PC-9 (cell line): ENCODE results near the gene ZNF331. TPM values are rescaled to one million over a fixed set of nuclear protein-coding genes. Genes with fewer than 3 reads are reported as not detected.
"Not testable (repeated sequence)": the region's sequence is repeated elsewhere in the genome, so short reads cannot be mapped to it uniquely, and the experiment has no call there.

ENCODE experiments used
- BruUV-seq: library from RNA; stranded (reverse); fragments of 400-500 nt; replicated peaks from 2 replicates; lab custom pipeline; 2021; lab: Mats Ljungman, UMichigan
- CTCF ChIA-PET: fragments of 300-600 bp; sonication (Branson Sonifier 250); formaldehyde crosslinking; loops from one replicate; lab custom pipeline; 2022; ENCODE audit warnings: antibody characterized with exemption; lab: Charles Lee
- POLR2A ChIA-PET: fragments of 300-600 bp; sonication (Branson Sonifier 250); formaldehyde crosslinking; loops from one replicate; lab custom pipeline; 2022; ENCODE audit warnings: antibody characterized with exemption; ENCODE audit not compliant: unreplicated experiment; lab: Charles Lee
- DNase-seq, 2 experiments: peaks; one replicate each; pipeline versions ENCODE4 v3.0.0 to v3.0.0-alpha.2; 2015 to 2022; ENCODE audit warnings: mixed read lengths in 1 of 2
- H2AFZ ChIP-seq: fragments of 200-600 bp; sonication (generic); 2 replicates; pipeline ENCODE4 v1.8.1; 2017; ENCODE audit warnings: antibody characterized with exemption
- H3F3A ChIP-seq: fragments of 200-600 bp; sonication (generic); 2 replicates; pipeline ENCODE4 v1.8.1; 2017; ENCODE audit warnings: antibody characterized with exemption, mild to moderate bottlenecking, low read depth; ENCODE audit not compliant: insufficient read depth
- H3K27ac ChIP-seq: fragments of 200-600 bp; sonication (generic); 2 replicates; pipeline ENCODE4 v1.6.1; 2016; ENCODE audit warnings: mixed run types
- H3K27me3 ChIP-seq: fragments of 200-600 bp; sonication (generic); 2 replicates; pipeline ENCODE4 v1.6.1; 2016; ENCODE audit warnings: low read depth, mixed run types; ENCODE audit not compliant: insufficient read depth
- H3K36me3 ChIP-seq: fragments of 200-600 bp; sonication (generic); 2 replicates; pipeline ENCODE4 v1.6.1; 2016; ENCODE audit warnings: low read depth, mixed run types
- H3K4me1 ChIP-seq: fragments of 200-600 bp; sonication (generic); replicated peaks from 2 replicates; pipeline ENCODE4 v1.6.1; 2016; ENCODE audit warnings: mixed run types; ENCODE audit not compliant: insufficient read depth
- H3K4me2 ChIP-seq: fragments of 200-600 bp; sonication (generic); 2 replicates; pipeline ENCODE4 v1.6.1; 2017; ENCODE audit warnings: mixed run types
- H3K4me3 ChIP-seq: fragments of 200-600 bp; sonication (generic); 2 replicates; pipeline ENCODE4 v1.6.1; 2016; ENCODE audit warnings: mixed run types
- H3K79me2 ChIP-seq: fragments of 200-600 bp; sonication (generic); 2 replicates; pipeline ENCODE4 v1.6.1; 2017; ENCODE audit warnings: low read depth, mixed run types
- H3K9me2 ChIP-seq: fragments of 200-600 bp; sonication (generic); 2 replicates; pipeline ENCODE4 v1.8.1; 2017; ENCODE audit warnings: mild to moderate bottlenecking; ENCODE audit not compliant: insufficient read depth
- H3K9me3 ChIP-seq: fragments of 200-600 bp; sonication (generic); 2 replicates; pipeline ENCODE4 v1.8.1; 2016; ENCODE audit warnings: low read depth; ENCODE audit not compliant: insufficient read depth
- H4K20me1 ChIP-seq: fragments of 200-600 bp; sonication (generic); 2 replicates; pipeline ENCODE4 v1.8.1; 2017; ENCODE audit not compliant: insufficient read depth
- CTCF ChIP-seq: fragments of 200-600 bp; sonication (generic); conservative IDR thresholded peaks from 2 replicates; pipeline ENCODE4 v1.6.1; 2017; ENCODE audit warnings: mixed run types, antibody characterized with exemption, mild to moderate bottlenecking, moderate library complexity
- EZH2 ChIP-seq: fragments of 200-600 bp; sonication (generic); IDR thresholded peaks from 2 replicates; pipeline ENCODE4 v1.8.0; 2017; ENCODE audit warnings: antibody characterized with exemption, low read depth
- intact Hi-C: fragments of 100-400 bp; cut with micrococcal nuclease; formaldehyde crosslinking; loops from one replicate; pipeline ENCODE4 v1.10.0; 2022; ENCODE audit not compliant: unreplicated experiment
- total RNA-seq: library from RNA; stranded (reverse); gene quantifications from 2 replicates; pipeline ENCODE4 v1.2.3, GENCODE V29; 2021

The ZNF331 gene
- total RNA-seq, 1 experiment from 2014 or later, result 39.2 TPM

- ChIA-PET CTCF (no interaction called here), POLR2A (no interaction called here)
- H3K9me3 ChIP-seq, result no peaks in the 10 kb centered on the region
- no peaks in the 10 kb centered on the region for H3K9me2 ChIP-seq
- no peak overlapping the region for H2AFZ ChIP-seq
- H3K4me2 ChIP-seq, result no peak overlapping the region
- H3K79me2 ChIP-seq, result no peaks in the 10 kb centered on the region
- no peak overlapping the region for H3K27ac ChIP-seq
- no peaks in the 10 kb centered on the region for H3K4me1 ChIP-seq
- no peak overlapping the region for H3K4me3 ChIP-seq
- H3K36me3 ChIP-seq, result no peaks in the 10 kb centered on the region
- DNase-seq, result no peak
- H4K20me1 ChIP-seq, result no peaks in the 10 kb centered on the region
- no peaks in the 10 kb centered on the region for H3K27me3 ChIP-seq
- TF ChIP-seq CTCF (no peak), EZH2 (no peak)
- no TSS peak for BruUV-seq
- intact Hi-C loops, result loop anchor here (10.0 kb wide), 1 partner anchor 77 kb away; the partner anchor contains the start of gene ZNF761
- H3F3A ChIP-seq, result no peaks in the 10 kb centered on the region
Measured at GRCh38 chr19:53511357-53511756, 26.6 kb upstream of the ZNF331 start.

GRCh38 chr19:53511933-53512374 is 26.0 kb upstream of the ZNF331 start:
- peak; percentile 29 to 44 for DNase-seq
- Histone ChIP-seq H3K79me2 (no peaks in the 10 kb centered on the region), H2AFZ (no peak overlapping the region), H3K27me3 (no peaks in the 10 kb centered on the region), H3K4me1 (no peaks in the 10 kb centered on the region), H3K36me3 (no peaks in the 10 kb centered on the region), H3K9me3 (no peaks in the 10 kb centered on the region), H3K4me2 (no peak overlapping the region), H4K20me1 (no peaks in the 10 kb centered on the region), H3K9me2 (no peaks in the 10 kb centered on the region), H3K27ac (no peak overlapping the region), H3F3A (no peaks in the 10 kb centered on the region), H3K4me3 (no peak overlapping the region)
- ChIA-PET POLR2A (interaction anchor here (0.5 kb wide), 1 partner anchor 924 kb away, joined by 3 read pairs; no protein-coding TSS in a partner anchor), CTCF (no interaction called here)
- intact Hi-C loops, result loop anchor here (10.0 kb wide), 1 partner anchor 77 kb away; the partner anchor contains the start of gene ZNF761
- TF ChIP-seq CTCF (peak; percentile 69), EZH2 (no peak)
- BruUV-seq, result no TSS peak

- H3K4me3 ChIP-seq, H4K20me1 ChIP-seq, CTCF ChIA-PET, H3F3A ChIP-seq, H3K36me3 ChIP-seq, H3K4me1 ChIP-seq, H3K79me2 ChIP-seq, H3K27me3 ChIP-seq, H3K27ac ChIP-seq, H3K4me2 ChIP-seq, H3K9me2 ChIP-seq, H3K9me3 ChIP-seq, DNase-seq, H2AFZ ChIP-seq, BruUV-seq: not testable (repeated sequence)
- POLR2A ChIA-PET, result interaction anchor here (0.6 kb wide), 1 partner anchor 1896 kb away, joined by 3 read pairs; no protein-coding TSS in a partner anchor
- intact Hi-C loops, result loop anchor here (10.0 kb wide), 1 partner anchor 80 kb away; the partner anchor contains the start of gene ZNF761
Measured at GRCh38 chr19:53515047-53515446, 22.9 kb upstream of the ZNF331 start.
